Skeletal muscle tissue (tissue), 4 donors: ENCODE measurements around the gene ABCA2. TPM values are rescaled to one million over a fixed set of nuclear protein-coding genes. Genes with fewer than 3 reads are reported as not detected.

Source experiments
- H3K27ac ChIP-seq: one replicate; pipeline ENCODE4 v1.7.0; 2013; ENCODE audit warnings: mild to moderate bottlenecking, low read depth, low read length, inconsistent platforms
- H3K27me3 ChIP-seq, 3 donors: one replicate each; pipeline ENCODE4 v1.7.0; 2013; ENCODE audit warnings: low read length in 3 of 3; ENCODE audit not compliant: control insufficient read depth in 3 of 3, insufficient read depth in 3 of 3
- H3K36me3 ChIP-seq, 3 donors: one replicate each; pipeline ENCODE4 v1.7.0; 2013; ENCODE audit warnings: low read length in 3 of 3; ENCODE audit not compliant: control insufficient read depth in 3 of 3, insufficient read depth in 3 of 3
- H3K4me1 ChIP-seq, 3 donors: one replicate each; pipeline ENCODE4 v1.7.0; 2013; ENCODE audit warnings: low read length in 3 of 3, mild to moderate bottlenecking in 3 of 3; ENCODE audit not compliant: control insufficient read depth in 3 of 3, insufficient read depth in 3 of 3
- H3K4me3 ChIP-seq, 3 donors: one replicate each; pipeline ENCODE4 v1.7.0; 2013; ENCODE audit warnings: low read length in 3 of 3
- H3K9ac ChIP-seq, 3 donors: one replicate each; pipeline ENCODE4 v1.7.0; 2013; ENCODE audit warnings: low read length in 3 of 3, mild to moderate bottlenecking in 3 of 3, moderate library complexity in 2 of 3, low read depth in 1 of 3
- H3K9me3 ChIP-seq, 3 donors: one replicate each; pipeline ENCODE4 v1.7.0; 2013; ENCODE audit warnings: low read length in 3 of 3; ENCODE audit not compliant: control insufficient read depth in 3 of 3
- total RNA-seq: library from RNA; depleted of rRNA; stranded (reverse); fragments of >200 nt; gene quantifications from one replicate; pipeline ENCODE4 v1.2.3, GENCODE V29; 2014
- donor health status: Osteomylitis.

ABCA2 gene
- total RNA-seq, 1 donor from 2014 or later: 5.2 TPM

GRCh38 chr9:137052998-137053943 is 25.2 kb upstream of the ABCA2 start:
- Histone ChIP-seq H3K36me3 (no peaks in the 10 kb centered on the region), H3K4me1 (peaks cover 22 to 35% (median 25%) of the 10 kb centered on the region in 3 donors)

GRCh38 chr9:137052293-137052692 is 24.3 kb upstream of the ABCA2 start:
- H3K4me1 ChIP-seq: peaks cover 22 to 35% (median 27%) of the 10 kb centered on the region in 3 donors
- no peak overlapping the region for H3K4me3 ChIP-seq
- H3K9ac ChIP-seq: no peak overlapping the region
- H3K36me3 ChIP-seq: no peaks in the 10 kb centered on the region
- H3K27ac ChIP-seq: no peak overlapping the region
- H3K9me3 ChIP-seq: no peaks in the 10 kb centered on the region
- H3K27me3 ChIP-seq: peaks cover 62 to 81% (median 78%) of the 10 kb centered on the region in 3 donors

More at GRCh38 chr9:137052998-137053943, 25.2 kb upstream of the ABCA2 start:
- no peak overlapping the region for H3K4me3 ChIP-seq
- peak overlapping the region in 1 of 3 donors; percentile 33 for H3K9ac ChIP-seq
- peaks cover 53 to 71% (median 68%) of the 10 kb centered on the region in 3 donors for H3K27me3 ChIP-seq
- no peaks in the 10 kb centered on the region for H3K9me3 ChIP-seq
- no peak overlapping the region for H3K27ac ChIP-seq

- Histone ChIP-seq H3K27ac (no peak overlapping the region), H3K9ac (no peak overlapping the region), H3K27me3 (peaks cover 72 to 85% (median 75%) of the 10 kb centered on the region in 3 donors), H3K4me3 (no peak overlapping the region), H3K4me1 (peaks cover 25 to 35% (median 29%) of the 10 kb centered on the region in 3 donors), H3K36me3 (no peaks in the 10 kb centered on the region), H3K9me3 (no peaks in the 10 kb centered on the region)
Measured at GRCh38 chr9:137051145-137051724, 23.2 kb upstream of the ABCA2 start.

- peaks cover 68 to 79% (median 71%) of the 10 kb centered on the region in 3 donors for H3K27me3 ChIP-seq
Measured at GRCh38 chr9:137050570-137050969, 22.5 kb upstream of the ABCA2 start.

GRCh38 chr9:137049544-137050449 is 21.8 kb upstream of the ABCA2 start:
- H3K4me1 ChIP-seq: peaks cover 20 to 36% (median 30%) of the 10 kb centered on the region in 3 donors

More at GRCh38 chr9:137050570-137050969, 22.5 kb upstream of the ABCA2 start:
- no peak overlapping the region for H3K4me3 ChIP-seq
- peaks cover 23 to 36% (median 30%) of the 10 kb centered on the region in 3 donors for H3K4me1 ChIP-seq
- H3K36me3 ChIP-seq: no peaks in the 10 kb centered on the region
- no peaks in the 10 kb centered on the region for H3K9me3 ChIP-seq
- H3K9ac ChIP-seq: no peak overlapping the region
- no peak overlapping the region for H3K27ac ChIP-seq

GRCh38 chr9:137048655-137049543 is 20.9 kb upstream of the ABCA2 start:
- Histone ChIP-seq H3K36me3 (no peaks in the 10 kb centered on the region), H3K4me1 (peaks cover 25 to 39% (median 36%) of the 10 kb centered on the region in 3 donors), H3K9ac (no peak overlapping the region), H3K9me3 (no peaks in the 10 kb centered on the region), H3K27me3 (peaks cover 58 to 76% (median 72%) of the 10 kb centered on the region in 3 donors), H3K4me3 (no peak overlapping the region), H3K27ac (no peak overlapping the region)

More at GRCh38 chr9:137049544-137050449, 21.8 kb upstream of the ABCA2 start:
- Histone ChIP-seq H3K4me3 (no peak overlapping the region), H3K9me3 (no peaks in the 10 kb centered on the region), H3K27me3 (peaks cover 63 to 73% (median 69%) of the 10 kb centered on the region in 3 donors), H3K9ac (no peak overlapping the region), H3K27ac (no peak overlapping the region), H3K36me3 (no peaks in the 10 kb centered on the region)

- Histone ChIP-seq H3K27me3 (peaks cover 37 to 62% (median 60%) of the 10 kb centered on the region in 3 donors), H3K4me1 (peaks cover 27 to 39% (median 31%) of the 10 kb centered on the region in 3 donors)
Measured at GRCh38 chr9:137046088-137046787, 18.2 kb upstream of the ABCA2 start, which contains the start of gene NPDC1. Gene NPDC1, minus strand, starts transcription at chr9:137046177. Its CDS starts 188 bp downstream, at chr9:137045989.

GRCh38 chr9:137045294-137046087 is 17.5 kb upstream of the ABCA2 start:
- Histone ChIP-seq H3K4me3 (peak overlapping the region; percentile 65 to 74 (median 69)), H3K9ac (peak overlapping the region; percentile 38 to 77 (median 61)), H3K27ac (peak overlapping the region; percentile 40), H3K36me3 (no peaks in the 10 kb centered on the region), H3K4me1 (peaks cover 27 to 39% (median 31%) of the 10 kb centered on the region in 3 donors), H3K9me3 (no peaks in the 10 kb centered on the region), H3K27me3 (peaks cover 31 to 56% (median 55%) of the 10 kb centered on the region in 3 donors)

More at GRCh38 chr9:137046088-137046787, 18.2 kb upstream of the ABCA2 start, which contains the start of gene NPDC1:
- Histone ChIP-seq H3K9me3 (no peaks in the 10 kb centered on the region), H3K9ac (peak within 1 kb of the TSS; percentile 38 to 77 (median 61)), H3K27ac (peak within 1 kb of the TSS; percentile 40), H3K36me3 (no peaks in the 10 kb centered on the region), H3K4me3 (peak within 1 kb of the TSS; percentile 65 to 74 (median 69))
